Gastrocnemius medialis (tissue), 4 donors: ENCODE results near the gene SHD. TPM values are rescaled to one million over a fixed set of nuclear protein-coding genes. Genes with fewer than 3 reads are reported as not detected.

Experiments
- ATAC-seq, 2 donors: fragments of 150-250 bp; one replicate each; pipeline ENCODE4 v1.9.1; 2016
- DNase-seq, 2 donors: peaks; one replicate each; pipeline ENCODE4 v3.0.0-alpha.2; 2019
- H3K27ac ChIP-seq, 4 donors: fragments of 200-600 bp; sonication (generic); 1 replicate in 1 of 4; 2 replicates in 3 of 4; pipeline ENCODE4 v1.5.1; 2016 to 2018; ENCODE audit warnings: mild to moderate bottlenecking in 2 of 4, moderate library complexity in 1 of 4
- H3K27me3 ChIP-seq, 3 donors: fragments of 200-600 bp; sonication (generic) in 2 of 3; 1 replicate in 1 of 3; 2 replicates in 2 of 3; pipeline versions ENCODE4 v1.5.1 to v1.6.0; 2016 to 2019; ENCODE audit warnings: mild to moderate bottlenecking in 1 of 3, moderate library complexity in 1 of 3
- H3K36me3 ChIP-seq, 2 donors: fragments of 200-600 bp; sonication (generic) in 1 of 2; one replicate each; pipeline ENCODE4 v1.5.1; 2017 to 2018
- H3K4me1 ChIP-seq, 2 donors: fragments of 200-600 bp; sonication (generic) in 1 of 2; one replicate each; pipeline ENCODE4 v1.5.1; 2016 to 2017; ENCODE audit warnings: mild to moderate bottlenecking in 2 of 2
- H3K4me3 ChIP-seq, 4 donors: fragments of 200-600 bp; sonication (generic) in 3 of 4; 1 replicate in 1 of 4; 2 replicates in 3 of 4; pipeline ENCODE4 v1.5.1; 2016 to 2019; ENCODE audit warnings: mild to moderate bottlenecking in 2 of 4
- H3K9me3 ChIP-seq, 3 donors: fragments of 200-600 bp; sonication (generic) in 2 of 3; 1 replicate in 1 of 3; 2 replicates in 2 of 3; pipeline ENCODE4 v1.5.1; 2016 to 2019
- CTCF ChIP-seq, 5 experiments: fragments of 450-650 bp in 3 of 5; fragments of 200-600 bp in 2 of 5; sonication (generic) in 2 of 5; IDR thresholded peaks in 4 of 5; conservative IDR thresholded peaks in 1 of 5; 1 replicate in 4 of 5; 2 replicates in 1 of 5; pipeline ENCODE4 v1.5.1; 2016 to 2019; ENCODE audit warnings: antibody characterized with exemption in 5 of 5, mild to moderate bottlenecking in 3 of 5, moderate library complexity in 3 of 5
- POLR2A ChIP-seq, 2 donors: fragments of 450-650 bp; IDR thresholded peaks; one replicate each; pipeline ENCODE4 v1.6.1; 2017; ENCODE audit warnings: antibody characterized with exemption in 2 of 2, mild to moderate bottlenecking in 2 of 2, moderate library complexity in 2 of 2
- in situ Hi-C, 4 donors: fragments of 200-750 bp; cut with MboI; loops; one replicate each; pipeline versions ENCODE4 v1.15.0 to v1.8.0; 2017; ENCODE audit warnings: low sequenced_read_pairs in 4 of 4
- intact Hi-C: fragments of 100-400 bp; cut with DNase I; formaldehyde crosslinking; loops from one replicate; pipeline ENCODE4 v1.15.1; 2023; ENCODE audit warnings: low total_unique reads
- total RNA-seq, 4 donors: library from RNA; depleted of rRNA; stranded (reverse); fragments of >200 nt; gene quantifications; one replicate each; pipeline versions ENCODE4 v1.1.0 to v1.2.3, GENCODE V29; 2016

Gene SHD
- total RNA-seq, 4 donors from 2014 or later = 0.26 TPM; not detected in 3

- H3K9me3 ChIP-seq = no peaks in the 10 kb centered on the region
- H3K36me3 ChIP-seq = no peaks in the 10 kb centered on the region
- H3K4me3 ChIP-seq = no peak overlapping the region
- H3K27me3 ChIP-seq = peaks cover 0 to 7% (median under 1%) of the 10 kb centered on the region in 3 donors
- in situ Hi-C loops (no loop called here), intact Hi-C loops (no loop called here)
- ATAC-seq = no peak
- no peak for DNase-seq
- no peaks in the 10 kb centered on the region for H3K4me1 ChIP-seq
- TF ChIP-seq CTCF (IDR thresholded peaks at IDR 0.05 in 4 of 5, conservative IDR thresholded peaks at IDR 0.05 in 1 of 5) (no peak), POLR2A (IDR thresholded peaks at IDR 0.05) (no peak)
- no peak overlapping the region for H3K27ac ChIP-seq
Measured at GRCh38 chr19:4288091-4288777, 9.2 kb downstream of the SHD start.

DNA sequence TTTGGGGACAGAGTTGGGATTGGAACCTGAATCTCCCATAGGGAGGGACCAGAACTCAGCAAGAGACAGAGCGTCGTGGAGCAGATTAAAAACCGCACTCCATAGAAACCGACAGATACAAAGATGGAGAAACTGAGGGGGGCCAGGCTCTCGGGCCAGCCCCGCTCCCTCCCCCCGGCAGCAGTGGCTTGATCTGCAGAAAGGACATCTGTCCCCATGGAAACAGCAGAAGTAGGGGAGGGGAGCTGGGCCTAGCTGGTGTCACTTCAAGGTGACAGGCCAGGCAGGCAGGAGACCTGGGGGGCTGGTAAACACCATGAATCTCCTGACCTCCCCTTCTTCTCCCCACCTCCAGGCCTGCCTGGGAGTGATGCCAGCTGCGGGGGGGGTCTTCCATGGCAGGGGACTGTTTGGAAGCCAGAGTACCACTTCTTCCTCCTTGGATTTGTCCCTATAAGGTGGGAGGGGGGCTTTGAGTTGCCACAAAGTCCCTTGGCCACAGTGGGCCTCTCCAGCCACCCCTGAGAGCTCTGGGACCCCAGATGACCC lies 12.2 kb downstream of the SHD start:
- H3K27ac ChIP-seq = no peak overlapping the region
- no peaks in the 10 kb centered on the region for H3K4me1 ChIP-seq
- TF ChIP-seq POLR2A (IDR thresholded peaks at IDR 0.05) (no peak), CTCF (IDR thresholded peaks at IDR 0.05 in 4 of 5, conservative IDR thresholded peaks at IDR 0.05 in 1 of 5) (no peak)
- no peaks in the 10 kb centered on the region for H3K36me3 ChIP-seq
- peaks cover 4 to 8% (median 6%) of the 10 kb centered on the region in 3 donors for H3K27me3 ChIP-seq
- ATAC-seq = no peak
- DNase-seq = no peak
- in situ Hi-C loops (no loop called here), intact Hi-C loops (no loop called here)
- H3K9me3 ChIP-seq = no peaks in the 10 kb centered on the region
- H3K4me3 ChIP-seq = no peak overlapping the region

DNA sequence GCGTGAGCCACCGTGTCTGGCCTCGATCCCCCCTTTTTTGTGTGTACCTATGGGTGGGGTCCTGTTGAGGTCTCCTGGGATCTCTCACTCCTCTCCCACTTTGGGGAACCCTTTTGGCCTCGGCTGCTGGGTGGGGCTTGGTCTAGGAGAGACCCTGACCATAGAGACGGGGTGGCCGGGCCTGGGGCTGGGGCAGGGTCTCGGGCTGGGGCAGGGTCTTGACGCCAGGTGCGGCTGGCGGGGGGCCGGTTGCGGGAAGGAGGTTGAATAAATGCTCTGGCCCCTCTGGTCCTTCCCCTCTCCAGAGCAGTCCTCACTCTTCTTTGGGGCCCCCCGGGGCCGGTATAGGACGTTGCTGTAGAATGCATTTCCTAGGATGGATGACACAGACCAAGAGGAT lies 13.4 kb downstream of the SHD start:
- Histone ChIP-seq H3K36me3 (no peaks in the 10 kb centered on the region), H3K27ac (no peak overlapping the region), H3K4me1 (no peaks in the 10 kb centered on the region), H3K9me3 (no peaks in the 10 kb centered on the region), H3K27me3 (peaks cover 11 to 15% (median 12%) of the 10 kb centered on the region in 3 donors), H3K4me3 (no peak overlapping the region)
- in situ Hi-C loops = no loop called here
- DNase-seq (no peak), ATAC-seq (no peak)
- intact Hi-C loops = no loop called here
- TF ChIP-seq CTCF (IDR thresholded peaks at IDR 0.05 in 4 of 5, conservative IDR thresholded peaks at IDR 0.05 in 1 of 5) (no peak), POLR2A (IDR thresholded peaks at IDR 0.05) (no peak)

- Histone ChIP-seq H3K36me3 (no peaks in the 10 kb centered on the region), H3K4me3 (no peak overlapping the region), H3K9me3 (no peaks in the 10 kb centered on the region), H3K27me3 (peaks cover 11 to 15% (median 12%) of the 10 kb centered on the region in 3 donors), H3K4me1 (no peaks in the 10 kb centered on the region), H3K27ac (no peak overlapping the region)
- ATAC-seq = no peak
- in situ Hi-C loops = no loop called here
- TF ChIP-seq CTCF (IDR thresholded peaks at IDR 0.05 in 4 of 5, conservative IDR thresholded peaks at IDR 0.05 in 1 of 5) = no peak
- TF ChIP-seq POLR2A (IDR thresholded peaks at IDR 0.05) = no peak
- no peak for DNase-seq
- intact Hi-C loops = no loop called here
Measured at GRCh38 chr19:4294389-4294788, 15.3 kb downstream of the SHD start.
